Body of pancreas (tissue), 4 donors: ENCODE measurements around the gene PLPPR1. TPM values are rescaled to one million over a fixed set of nuclear protein-coding genes. Genes with fewer than 3 reads are reported as not detected.
"Not testable (repeated sequence)": the region's sequence is repeated elsewhere in the genome, so short reads cannot be mapped to it uniquely, and the experiment has no call there.

Experiments used
- ATAC-seq: fragments of 150-250 bp; one replicate; pipeline ENCODE4 v1.9.1; 2016
- DNase-seq, 4 donors: peaks; one replicate each; pipeline ENCODE4 v3.0.0-alpha.2; 2019
- H3K27ac ChIP-seq, 4 donors: fragments of 200-600 bp; sonication (generic); 1 replicate in 3 of 4; 2 replicates in 1 of 4; pipeline versions ENCODE4 v1.5.1 to v1.6.1; 2016 to 2019; ENCODE audit warnings: mild to moderate bottlenecking in 1 of 4, mixed read lengths in 1 of 4, moderate library complexity in 1 of 4
- H3K27me3 ChIP-seq, 2 donors: fragments of 200-600 bp; sonication (generic); one replicate each; pipeline ENCODE4 v1.6.0; 2016; ENCODE audit warnings: mild to moderate bottlenecking in 1 of 2
- H3K36me3 ChIP-seq, 2 donors: fragments of 200-600 bp; sonication (generic); replicated peaks in 1 of 2; 2 replicates each; pipeline ENCODE4 v1.5.1; 2016; ENCODE audit warnings: low read depth in 2 of 2; ENCODE audit not compliant: insufficient read depth in 1 of 2
- H3K4me1 ChIP-seq: fragments of 200-600 bp; sonication (generic); one replicate; pipeline ENCODE4 v1.6.0; 2016
- H3K4me3 ChIP-seq, 2 donors: fragments of 200-600 bp; sonication (generic); 1 replicate in 1 of 2; 2 replicates in 1 of 2; pipeline ENCODE4 v1.5.1; 2016 to 2019
- H3K9me3 ChIP-seq, 3 donors: fragments of 200-600 bp; sonication (generic); 1 replicate in 2 of 3; 2 replicates in 1 of 3; pipeline ENCODE4 v1.5.1; 2016
- POLR2A ChIP-seq, 3 donors: fragments of 450-650 bp; IDR thresholded peaks; one replicate each; pipeline ENCODE4 v1.6.1; 2016; ENCODE audit warnings: antibody characterized with exemption in 3 of 3, mild to moderate bottlenecking in 2 of 3
- WGBS, 2 donors: methylation state at CpG; one replicate each; pipeline ENCODE4 v1.1.5; 2017; 5-methylcytosine and 5-hydroxymethylcytosine counted together
- intact Hi-C: fragments of 100-400 bp; cut with DNase I; formaldehyde crosslinking; loops from one replicate; pipeline ENCODE4 v1.15.1; 2023
- total RNA-seq, 2 donors: library from RNA; depleted of rRNA; stranded (reverse); fragments of >200 nt; gene quantifications; one replicate each; pipeline ENCODE4 v1.1.0, GENCODE V29; 2016
- TF ChIP-seq, protein P1 (sequence below), 7 experiments: fragments of 450-650 bp in 4 of 7; fragments of 200-600 bp in 3 of 7; sonication (generic) in 3 of 7; IDR thresholded peaks; one replicate each; pipeline ENCODE4 v1.5.1; 2016 to 2019; ENCODE audit warnings: antibody characterized with exemption in 7 of 7

PLPPR1 gene
- total RNA-seq, 2 donors from 2014 or later = 0.26 TPM; not detected in 1

DNA sequence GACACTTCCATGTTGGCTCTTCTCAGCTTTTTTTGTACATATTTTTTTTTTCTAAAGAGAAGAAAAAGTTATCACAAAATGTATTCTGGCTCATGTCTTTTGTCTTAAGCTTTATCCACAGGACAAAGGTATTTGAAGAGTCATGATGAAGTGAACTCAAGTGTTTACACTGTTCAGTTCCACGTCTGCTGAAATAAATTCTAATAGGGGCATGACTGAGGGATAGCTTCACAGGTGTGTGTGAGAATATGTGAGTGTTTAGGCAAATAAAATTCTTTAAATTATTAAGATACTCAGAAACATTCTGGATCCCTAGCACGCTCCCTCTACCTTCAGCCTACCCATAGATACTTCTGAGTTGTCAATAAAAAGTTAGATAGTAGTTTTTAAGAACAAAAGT, 296.5 kb downstream of the PLPPR1 start:
- ATAC-seq (no peak), DNase-seq (no peak)
- peaks cover 53% of the 10 kb centered on the region for H3K4me1 ChIP-seq
- peak overlapping the region in 3 of 4 donors; percentile 66 to 75 (median 71) for H3K27ac ChIP-seq
- WGBS, 2 donors = 47 to 49% methylated on average over 2 of the region's 2 CpGs
- no peaks in the 10 kb centered on the region for H3K9me3 ChIP-seq
- TF ChIP-seq POLR2A (IDR thresholded peaks at IDR 0.05) = no peak
- TF ChIP-seq, protein P1, sequence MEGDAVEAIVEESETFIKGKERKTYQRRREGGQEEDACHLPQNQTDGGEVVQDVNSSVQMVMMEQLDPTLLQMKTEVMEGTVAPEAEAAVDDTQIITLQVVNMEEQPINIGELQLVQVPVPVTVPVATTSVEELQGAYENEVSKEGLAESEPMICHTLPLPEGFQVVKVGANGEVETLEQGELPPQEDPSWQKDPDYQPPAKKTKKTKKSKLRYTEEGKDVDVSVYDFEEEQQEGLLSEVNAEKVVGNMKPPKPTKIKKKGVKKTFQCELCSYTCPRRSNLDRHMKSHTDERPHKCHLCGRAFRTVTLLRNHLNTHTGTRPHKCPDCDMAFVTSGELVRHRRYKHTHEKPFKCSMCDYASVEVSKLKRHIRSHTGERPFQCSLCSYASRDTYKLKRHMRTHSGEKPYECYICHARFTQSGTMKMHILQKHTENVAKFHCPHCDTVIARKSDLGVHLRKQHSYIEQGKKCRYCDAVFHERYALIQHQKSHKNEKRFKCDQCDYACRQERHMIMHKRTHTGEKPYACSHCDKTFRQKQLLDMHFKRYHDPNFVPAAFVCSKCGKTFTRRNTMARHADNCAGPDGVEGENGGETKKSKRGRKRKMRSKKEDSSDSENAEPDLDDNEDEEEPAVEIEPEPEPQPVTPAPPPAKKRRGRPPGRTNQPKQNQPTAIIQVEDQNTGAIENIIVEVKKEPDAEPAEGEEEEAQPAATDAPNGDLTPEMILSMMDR (IDR thresholded peaks at IDR 0.05) = no peak
- intact Hi-C loops = no loop called here
- no peaks in the 10 kb centered on the region for H3K36me3 ChIP-seq
- no peaks in the 10 kb centered on the region for H3K27me3 ChIP-seq
- H3K4me3 ChIP-seq = no peak overlapping the region

DNA sequence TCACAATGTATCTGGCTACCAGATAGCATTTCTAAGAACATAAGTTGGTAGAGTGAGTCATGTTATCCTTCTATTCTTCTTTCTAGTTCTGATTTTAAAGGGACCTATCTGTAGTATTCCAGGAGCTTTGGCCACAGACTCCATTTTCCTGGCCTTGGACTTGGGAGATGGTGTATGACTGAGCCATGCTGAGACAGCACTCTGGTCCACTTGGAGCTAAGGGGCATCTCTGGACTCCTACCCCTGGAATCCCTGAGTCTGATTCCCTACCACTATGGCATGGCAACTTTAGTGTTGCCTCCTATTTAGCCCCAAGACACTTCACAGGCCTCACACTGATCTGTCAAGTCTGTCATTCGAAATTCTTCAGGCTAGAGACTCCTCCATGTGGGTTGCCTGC, 297.5 kb downstream of the PLPPR1 start:
- no peak for DNase-seq
- TF ChIP-seq, protein P1 (IDR thresholded peaks at IDR 0.05) = no peak
- TF ChIP-seq POLR2A (IDR thresholded peaks at IDR 0.05) = no peak
- H3K36me3 ChIP-seq = no peaks in the 10 kb centered on the region
- H3K27me3 ChIP-seq = no peaks in the 10 kb centered on the region
- H3K9me3 ChIP-seq = no peaks in the 10 kb centered on the region
- peak; percentile 12 for ATAC-seq
- H3K4me1 ChIP-seq = peaks cover 53% of the 10 kb centered on the region
- 36 to 42% methylated on average over 1 of the region's 1 CpG for WGBS, 2 donors
- no peak overlapping the region for H3K4me3 ChIP-seq
- intact Hi-C loops = no loop called here
- peak overlapping the region in 3 of 4 donors; percentile 71 to 75 (median 73) for H3K27ac ChIP-seq

DNA sequence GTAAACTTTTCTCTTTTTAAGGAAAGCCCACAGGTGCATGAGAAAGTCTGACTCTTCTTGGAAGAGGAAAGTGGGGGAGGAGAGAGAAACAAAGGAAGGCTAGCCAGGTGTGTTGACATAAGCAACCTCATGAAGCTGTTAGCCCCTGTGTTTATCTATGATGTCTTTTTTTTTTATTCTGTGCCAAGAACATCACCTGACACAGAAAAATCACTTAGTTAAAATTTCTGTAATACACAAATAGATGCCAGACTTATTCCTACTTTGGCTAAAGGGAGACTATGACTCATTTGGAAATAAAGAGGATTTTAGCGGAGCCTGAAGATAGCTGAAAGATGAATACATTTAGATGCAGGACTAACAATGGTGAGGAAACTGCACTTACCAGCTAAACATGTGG, 298.0 kb downstream of the PLPPR1 start:
- H3K4me1 ChIP-seq = peaks cover 53% of the 10 kb centered on the region
- H3K9me3 ChIP-seq = no peaks in the 10 kb centered on the region
- WGBS, 2 donors = 30 to 35% methylated on average over 1 of the region's 1 CpG
- H3K4me3 ChIP-seq = no peak overlapping the region
- TF ChIP-seq, protein P1 (IDR thresholded peaks at IDR 0.05) = no peak
- no peak for TF ChIP-seq POLR2A (IDR thresholded peaks at IDR 0.05)
- no peaks in the 10 kb centered on the region for H3K36me3 ChIP-seq
- H3K27me3 ChIP-seq = no peaks in the 10 kb centered on the region
- ATAC-seq (peak; percentile 92), DNase-seq (peak in 2 of 4 donors; percentile 56 to 59)
- H3K27ac ChIP-seq = peak overlapping the region in 3 of 4 donors; percentile 71 to 75 (median 73)
- intact Hi-C loops = no loop called here

DNA sequence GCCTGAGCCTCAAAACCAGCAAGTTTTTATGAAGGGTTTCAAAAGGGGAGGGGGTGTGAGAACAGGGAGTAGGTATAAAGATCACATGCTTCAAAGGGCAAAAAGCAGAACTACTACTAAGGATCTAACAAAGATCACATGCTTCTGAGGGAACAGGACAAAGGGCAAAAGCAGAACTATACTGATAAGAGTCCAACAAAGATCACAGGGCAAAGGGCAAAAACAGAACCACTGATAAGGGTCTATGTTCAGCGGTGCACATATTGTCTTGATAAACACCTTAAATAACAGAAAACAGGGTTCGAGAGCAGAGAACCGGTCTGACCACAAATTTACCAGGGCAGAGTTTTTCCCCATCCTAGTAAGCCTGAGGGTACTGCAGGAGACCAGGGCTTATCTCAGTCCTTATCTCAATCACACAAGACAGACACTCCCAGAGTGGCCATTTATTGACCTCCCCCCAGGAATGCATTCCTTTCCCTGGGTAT, 298.9 kb downstream of the PLPPR1 start:
- ATAC-seq, H3K4me3 ChIP-seq, H3K36me3 ChIP-seq, intact Hi-C loops, H3K9me3 ChIP-seq, DNase-seq, H3K27me3 ChIP-seq: not testable (repeated sequence)
- Histone ChIP-seq H3K4me1 (peaks cover 53% of the 10 kb centered on the region), H3K27ac (peak overlapping the region in 3 of 4 donors; percentile 71 to 75 (median 73))
- WGBS, 2 donors = 7 to 19% methylated on average over 3 of the region's 3 CpGs

DNA sequence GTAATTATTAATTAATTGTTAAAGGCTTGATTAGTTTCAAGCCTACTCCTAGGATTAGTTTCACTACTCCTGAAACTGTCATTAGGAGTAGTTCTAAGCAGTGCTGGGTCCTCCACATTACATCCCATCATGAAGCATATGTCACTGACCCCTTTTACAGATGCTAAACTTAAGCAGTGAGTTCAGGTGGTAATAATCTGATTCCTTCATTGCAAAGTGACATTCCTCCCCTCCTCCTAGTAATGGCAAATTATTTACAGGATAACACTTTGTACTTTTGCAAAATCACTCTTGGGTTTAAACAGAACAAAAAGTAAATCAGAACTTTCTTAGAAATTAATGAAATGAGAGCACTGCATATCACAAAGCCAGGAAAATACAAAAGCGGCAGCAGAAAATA, 303.8 kb downstream of the PLPPR1 start:
- DNase-seq (no peak), ATAC-seq (no peak)
- WGBS, 2 donors = 82 to 100% methylated on average over 1 of the region's 1 CpG
- no peak overlapping the region for H3K27ac ChIP-seq
- intact Hi-C loops = no loop called here
- no peak overlapping the region for H3K4me3 ChIP-seq
- peaks cover 9% of the 10 kb centered on the region for H3K4me1 ChIP-seq
- no peak for TF ChIP-seq POLR2A (IDR thresholded peaks at IDR 0.05)
- TF ChIP-seq, protein P1 (IDR thresholded peaks at IDR 0.05) = no peak
- H3K9me3 ChIP-seq = no peaks in the 10 kb centered on the region
- no peaks in the 10 kb centered on the region for H3K27me3 ChIP-seq
- no peaks in the 10 kb centered on the region for H3K36me3 ChIP-seq
